IPS-11a (cell line): ENCODE results near the gene EFNA5.
A peak's percentile ranks its signal among the peaks of the same experiment; 100 is the strongest.

ENCODE experiments used
- H3K4me3 ChIP-seq: one replicate; pipeline ENCODE4 v1.5.1; 2013; ENCODE audit warnings: low read depth, low read length, control low read depth

Gene EFNA5

DNA sequence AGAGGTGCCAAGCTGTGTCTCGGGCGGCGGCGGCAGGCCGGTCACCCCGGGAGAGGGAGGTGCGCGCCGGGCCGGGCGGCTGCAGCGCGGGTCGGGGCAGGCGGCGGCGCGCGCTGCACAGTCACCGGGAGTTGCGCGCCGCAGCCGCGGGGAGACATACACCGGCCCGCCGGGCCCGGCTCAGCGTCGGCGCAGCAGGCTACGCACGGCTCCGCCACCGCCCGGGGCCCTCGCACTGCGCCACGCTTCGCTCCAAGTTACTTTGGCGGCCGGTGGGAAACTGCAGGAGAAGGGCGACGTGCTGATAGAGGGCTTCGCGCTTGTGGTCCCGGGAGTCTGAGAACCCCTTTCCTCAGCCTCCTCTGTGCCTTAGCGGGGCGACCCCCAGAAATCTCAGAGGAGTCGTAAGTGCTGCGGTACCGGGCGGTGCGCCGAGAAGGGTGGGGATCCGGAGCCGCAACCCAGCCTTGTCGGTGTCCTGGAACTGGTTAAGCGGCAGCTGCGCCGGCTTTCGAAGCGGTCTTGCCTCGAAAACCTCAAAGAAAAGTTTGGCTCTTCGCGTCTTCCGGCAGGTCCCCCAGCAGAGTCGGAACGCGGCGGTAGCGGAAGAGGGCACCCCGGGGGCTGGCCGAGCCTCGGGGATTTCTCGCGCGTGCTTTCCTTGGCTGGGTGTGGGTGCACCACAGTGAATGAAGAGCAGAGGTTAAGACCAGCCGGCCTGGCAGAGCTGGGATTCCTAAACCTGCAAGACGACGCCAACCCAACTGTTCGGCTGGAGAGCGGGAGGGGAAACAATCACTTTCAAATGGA is at the start of gene EFNA5:
EFNA5 (minus strand) TSS at position 6 of the 810 bp plus-strand sequence.
- peak within 1 kb of the TSS; percentile 73 for H3K4me3 ChIP-seq

- no peak overlapping the region for H3K4me3 ChIP-seq
Observed at GRCh38 chr5:107719034-107719606, 48.4 kb upstream of the EFNA5 start.

DNA sequence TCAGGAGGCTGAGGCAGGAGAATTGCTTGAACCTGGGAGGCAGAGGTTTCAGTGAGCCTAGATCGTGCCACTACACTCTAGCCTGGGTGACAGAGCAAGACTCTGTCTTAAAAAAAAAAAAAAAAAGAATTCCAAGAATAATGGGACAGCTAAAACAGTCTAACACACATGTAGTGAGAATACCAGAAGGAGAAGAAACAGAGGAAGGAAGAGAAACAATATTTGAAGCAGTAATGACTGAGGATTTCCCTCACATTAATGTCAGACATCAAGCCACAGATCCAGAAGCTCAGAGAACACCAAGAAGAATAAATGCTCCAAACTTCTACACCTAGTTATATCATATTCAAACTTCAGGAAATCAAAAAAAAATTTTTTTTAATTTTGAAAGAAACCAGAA is 47.1 kb upstream of the EFNA5 start:
- no peak overlapping the region for H3K4me3 ChIP-seq

GRCh38 chr5:107713228-107713627 is 42.5 kb upstream of the EFNA5 start:
- no peak overlapping the region for H3K4me3 ChIP-seq

DNA sequence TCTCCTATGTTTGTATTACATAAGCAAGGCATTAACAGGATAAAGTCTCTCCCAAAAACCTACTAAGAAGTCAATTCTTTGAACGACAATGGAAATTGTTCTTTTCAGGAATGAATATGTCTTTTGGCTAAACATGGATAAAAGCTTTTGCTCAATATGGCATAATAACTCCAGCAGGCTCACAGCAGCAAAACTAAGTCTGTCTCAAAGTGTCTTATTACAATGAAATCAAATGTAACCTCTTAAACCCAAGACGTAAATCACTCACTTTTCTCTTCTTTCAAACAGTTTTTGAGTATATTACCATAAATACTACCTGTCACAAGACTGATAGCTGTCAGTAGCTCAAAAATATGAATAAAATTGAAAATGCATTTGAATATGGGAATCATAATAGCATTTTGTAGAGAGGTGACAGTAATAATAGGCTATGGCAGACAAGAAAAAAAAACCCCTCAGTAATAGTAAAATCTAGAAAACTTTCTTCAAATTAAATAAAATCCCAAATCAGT is 41.7 kb upstream of the EFNA5 start:
- no peak overlapping the region for H3K4me3 ChIP-seq

DNA sequence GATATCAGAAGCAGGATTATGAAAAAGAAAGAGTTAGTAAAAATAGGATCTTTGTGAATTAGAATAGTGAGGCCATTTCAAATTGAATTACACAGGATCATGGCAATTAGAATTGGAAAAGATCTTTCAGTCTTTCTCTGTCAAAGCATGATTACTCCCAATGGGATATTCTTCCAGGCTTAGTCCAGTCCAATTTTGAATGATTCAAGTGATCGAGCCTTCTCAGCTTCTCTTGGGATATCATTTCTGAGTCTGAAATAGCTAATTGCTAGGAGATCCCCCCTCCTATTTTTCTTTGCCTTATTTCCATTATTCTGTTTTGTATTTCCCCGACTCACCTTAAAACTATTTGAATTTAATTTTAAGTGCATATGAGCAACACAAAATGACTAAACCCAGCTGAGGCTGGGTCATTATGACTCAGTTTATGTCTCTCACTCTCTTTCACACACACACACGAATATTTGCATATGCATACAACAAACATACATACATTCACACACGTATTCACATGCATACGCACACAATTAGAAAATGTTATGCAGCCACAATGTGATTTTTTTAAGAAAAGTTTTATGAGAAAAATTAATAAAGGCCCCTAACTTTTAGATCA is 34.8 kb upstream of the EFNA5 start:
- no peak overlapping the region for H3K4me3 ChIP-seq

DNA sequence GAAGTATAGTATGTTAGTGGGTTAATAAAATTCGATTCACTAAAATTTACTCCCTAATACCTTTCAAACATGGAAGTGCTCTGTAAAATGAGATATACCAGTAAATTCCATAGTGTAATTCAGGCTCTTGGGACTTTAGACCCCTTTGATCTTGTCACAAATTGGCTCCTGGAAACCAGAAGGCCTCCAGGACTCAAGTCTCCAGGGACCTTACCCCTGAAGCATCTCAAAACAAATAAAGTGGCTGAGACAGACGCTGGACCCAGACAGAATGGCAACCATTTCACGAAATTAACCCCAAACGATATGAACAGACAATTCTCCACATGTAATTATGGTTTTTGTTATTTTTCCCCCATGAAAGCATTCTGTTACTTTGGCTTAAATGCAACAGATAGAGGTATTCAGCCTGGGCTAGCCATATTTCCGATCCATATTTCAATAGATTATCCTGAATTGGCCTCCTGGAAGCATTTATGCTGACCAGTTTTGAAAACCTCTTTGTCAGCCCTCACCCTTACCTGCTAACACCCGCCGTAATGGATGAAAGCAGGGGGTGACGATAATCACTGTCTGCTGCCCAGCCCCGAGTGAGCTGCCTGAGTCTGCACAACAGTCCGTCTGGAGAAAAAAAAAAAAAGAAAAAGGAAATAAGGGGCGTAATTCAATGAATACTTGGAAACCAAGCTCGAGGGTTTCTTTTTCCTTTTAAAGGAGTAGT is 34.1 kb upstream of the EFNA5 start:
- H3K4me3 ChIP-seq: no peak overlapping the region

GRCh38 chr5:107700481-107700880 is 29.7 kb upstream of the EFNA5 start:
- H3K4me3 ChIP-seq: no peak overlapping the region

DNA sequence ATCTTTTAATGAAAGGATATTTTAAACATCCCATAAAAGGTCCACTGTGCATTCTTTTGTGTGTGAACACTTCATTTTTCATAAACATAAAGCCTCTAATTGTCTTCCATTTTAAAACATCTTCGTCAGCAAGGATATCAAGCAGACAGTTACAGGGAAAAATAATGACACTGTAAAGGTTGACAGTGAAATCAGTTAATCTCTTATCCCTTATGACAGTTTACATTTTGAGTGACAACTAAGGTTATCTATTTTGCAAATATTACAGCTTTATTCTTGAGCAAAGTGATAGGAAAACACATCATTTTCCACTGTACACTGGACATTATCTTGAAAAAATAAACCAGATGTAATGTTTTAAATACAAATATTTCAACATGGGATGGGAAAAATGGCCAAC is 28.7 kb upstream of the EFNA5 start:
- H3K4me3 ChIP-seq: no peak overlapping the region

- no peak overlapping the region for H3K4me3 ChIP-seq
Observed at GRCh38 chr5:107698286-107698685, 27.5 kb upstream of the EFNA5 start.

GRCh38 chr5:107696498-107696897 is 25.8 kb upstream of the EFNA5 start:
- H3K4me3 ChIP-seq: no peak overlapping the region

- no peak overlapping the region for H3K4me3 ChIP-seq
Observed at GRCh38 chr5:107696080-107696479, 25.3 kb upstream of the EFNA5 start.

DNA sequence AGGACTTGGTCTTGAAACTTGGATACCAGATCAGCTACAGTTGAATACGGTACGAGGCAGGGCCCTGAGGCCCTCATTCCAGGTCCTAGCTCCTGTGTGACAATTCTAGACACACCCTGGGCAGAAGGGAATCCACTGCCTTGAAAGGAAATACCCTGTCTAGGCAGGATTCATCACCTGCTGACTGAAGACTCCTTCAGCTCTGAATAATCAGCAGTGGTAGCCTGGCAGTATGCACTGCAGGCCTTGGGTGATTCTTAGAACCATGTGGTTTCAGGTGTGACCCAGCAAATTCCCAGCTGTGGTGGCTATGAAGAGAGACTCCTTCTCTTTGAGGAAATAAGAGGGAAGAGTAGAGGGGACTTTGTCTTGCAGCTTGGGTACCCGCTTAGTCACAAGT is 17.2 kb upstream of the EFNA5 start:
- no peak overlapping the region for H3K4me3 ChIP-seq

DNA sequence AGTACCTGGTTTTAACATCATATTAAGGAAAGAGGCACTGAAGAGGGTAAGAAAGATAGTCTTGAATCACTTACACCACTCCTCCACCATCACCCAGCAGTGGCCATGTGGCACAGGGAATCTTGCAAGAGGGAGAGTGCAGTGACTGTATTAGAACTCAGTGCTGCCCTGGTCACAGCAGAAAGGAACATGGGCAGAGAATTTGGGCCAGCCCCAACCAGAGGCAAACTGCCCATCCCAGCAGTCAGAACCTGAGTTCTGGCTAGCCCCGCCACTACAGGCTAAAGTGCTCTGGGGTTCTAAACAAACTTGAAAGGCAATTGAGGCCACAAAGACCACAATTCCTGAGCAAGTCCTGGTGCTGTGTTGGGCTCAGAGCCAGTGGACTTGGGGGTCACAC is 16.7 kb upstream of the EFNA5 start:
- H3K4me3 ChIP-seq: no peak overlapping the region

DNA sequence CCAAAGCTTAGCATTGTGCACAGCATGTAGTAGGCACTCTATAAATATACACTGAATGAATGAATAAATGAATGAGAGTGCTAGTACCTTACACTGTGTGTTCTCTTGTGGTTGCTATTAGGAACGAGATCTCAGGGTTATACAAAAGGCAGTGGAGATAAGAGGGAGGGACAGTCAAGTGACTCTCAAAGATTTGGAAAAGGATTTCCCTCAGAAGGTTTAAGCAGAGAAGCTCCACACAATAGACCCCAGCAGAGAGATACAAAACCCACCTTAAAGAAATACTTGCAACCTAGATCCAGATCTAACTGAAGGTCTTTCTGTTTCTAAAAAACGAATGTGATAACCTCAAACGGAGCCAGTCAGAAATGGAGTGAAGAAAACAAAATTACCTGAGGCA is 11.8 kb upstream of the EFNA5 start:
- H3K4me3 ChIP-seq: no peak overlapping the region

- no peak overlapping the region for H3K4me3 ChIP-seq
Observed at GRCh38 chr5:107680799-107681198, 10.1 kb upstream of the EFNA5 start.

DNA sequence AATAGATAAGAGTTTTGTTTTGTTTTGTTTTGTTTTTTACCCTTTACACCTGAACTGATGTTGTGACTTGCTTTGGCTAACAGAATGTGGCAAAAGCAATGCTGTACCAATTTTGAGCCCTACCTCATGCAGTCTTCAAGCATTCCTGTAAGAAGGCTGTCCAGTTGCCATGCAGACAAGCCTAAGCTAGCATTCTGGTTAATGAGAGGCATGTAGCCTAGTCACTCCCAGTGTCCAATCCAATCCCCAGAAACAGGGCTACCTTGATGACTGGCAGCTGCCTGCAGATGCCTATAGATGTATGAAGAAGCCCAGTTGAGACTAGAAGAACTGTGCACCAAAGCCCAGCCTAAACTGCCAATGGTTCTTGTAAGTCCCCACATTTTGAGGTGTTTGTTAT is 9.4 kb upstream of the EFNA5 start:
- H3K4me3 ChIP-seq: no peak overlapping the region

GRCh38 chr5:107676702-107677101 is 6.0 kb upstream of the EFNA5 start:
- no peak overlapping the region for H3K4me3 ChIP-seq

DNA sequence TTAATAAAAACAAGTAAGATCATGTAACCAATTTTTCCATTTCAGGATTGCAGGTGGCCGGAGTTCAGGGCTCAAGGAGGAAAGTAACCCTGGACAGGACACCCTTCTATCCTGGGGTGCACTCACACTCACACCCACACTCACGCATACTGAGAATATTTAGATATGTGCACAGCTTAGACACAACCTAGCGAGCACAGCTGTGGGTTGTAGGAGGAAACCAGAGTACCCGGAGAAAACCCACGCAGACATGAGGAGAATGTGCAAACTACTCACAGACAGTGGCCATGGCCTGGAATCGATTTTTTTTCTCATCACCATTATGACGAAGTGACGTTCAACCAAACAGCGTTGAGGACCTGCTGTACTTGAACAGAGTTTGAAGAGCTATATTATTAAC is 4.5 kb upstream of the EFNA5 start:
- no peak overlapping the region for H3K4me3 ChIP-seq

GRCh38 chr5:107674655-107675054 is 3.9 kb upstream of the EFNA5 start:
- H3K4me3 ChIP-seq: no peak overlapping the region

DNA sequence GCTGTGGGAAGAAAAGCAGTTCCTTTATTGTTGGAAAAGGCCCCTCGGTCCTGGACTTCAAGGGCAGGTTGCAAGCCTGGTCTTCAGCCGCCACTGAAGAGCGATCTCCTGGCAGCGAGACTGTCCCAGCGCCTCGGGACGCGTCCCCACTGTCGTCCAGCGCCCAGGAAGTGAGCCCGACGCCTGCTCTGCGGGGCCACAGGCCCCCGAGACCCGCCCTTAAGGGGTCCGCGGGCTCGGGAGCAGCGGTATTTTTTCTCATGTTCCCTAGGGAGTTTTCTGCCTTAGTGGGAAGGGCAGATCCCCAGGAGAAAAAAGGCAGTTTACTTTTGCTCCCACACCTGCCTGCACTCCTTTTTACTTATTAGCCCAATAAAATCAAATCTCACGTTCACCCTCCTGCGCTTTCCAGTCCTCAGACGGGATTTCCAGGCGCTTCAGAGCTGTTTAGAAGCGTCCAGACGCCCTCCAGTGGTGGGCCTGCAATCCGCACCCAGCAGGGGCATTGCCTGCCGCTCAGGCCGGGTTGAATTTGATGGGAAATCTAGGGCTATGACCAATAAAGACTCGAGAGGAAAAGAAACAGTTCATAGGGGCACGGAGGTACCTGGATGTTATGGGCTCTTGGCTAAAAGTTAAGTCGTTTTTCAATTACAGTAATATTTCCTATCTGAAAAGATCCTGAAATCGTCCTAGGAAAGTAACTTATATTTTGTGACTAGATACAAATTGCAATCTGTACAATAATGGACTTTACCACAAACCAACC is 2.8 kb upstream of the EFNA5 start:
- peak overlapping the region; percentile 60 for H3K4me3 ChIP-seq
